CD4-positive, alpha-beta T cell treated with Interferon gamma for 1 hour (primary cell): ENCODE data around the gene RPGRIP1L.

Experiments used
- DNase-seq: peaks from one replicate; pipeline ENCODE4 v3.0.0-alpha.2; 2020

The RPGRIP1L gene

DNA sequence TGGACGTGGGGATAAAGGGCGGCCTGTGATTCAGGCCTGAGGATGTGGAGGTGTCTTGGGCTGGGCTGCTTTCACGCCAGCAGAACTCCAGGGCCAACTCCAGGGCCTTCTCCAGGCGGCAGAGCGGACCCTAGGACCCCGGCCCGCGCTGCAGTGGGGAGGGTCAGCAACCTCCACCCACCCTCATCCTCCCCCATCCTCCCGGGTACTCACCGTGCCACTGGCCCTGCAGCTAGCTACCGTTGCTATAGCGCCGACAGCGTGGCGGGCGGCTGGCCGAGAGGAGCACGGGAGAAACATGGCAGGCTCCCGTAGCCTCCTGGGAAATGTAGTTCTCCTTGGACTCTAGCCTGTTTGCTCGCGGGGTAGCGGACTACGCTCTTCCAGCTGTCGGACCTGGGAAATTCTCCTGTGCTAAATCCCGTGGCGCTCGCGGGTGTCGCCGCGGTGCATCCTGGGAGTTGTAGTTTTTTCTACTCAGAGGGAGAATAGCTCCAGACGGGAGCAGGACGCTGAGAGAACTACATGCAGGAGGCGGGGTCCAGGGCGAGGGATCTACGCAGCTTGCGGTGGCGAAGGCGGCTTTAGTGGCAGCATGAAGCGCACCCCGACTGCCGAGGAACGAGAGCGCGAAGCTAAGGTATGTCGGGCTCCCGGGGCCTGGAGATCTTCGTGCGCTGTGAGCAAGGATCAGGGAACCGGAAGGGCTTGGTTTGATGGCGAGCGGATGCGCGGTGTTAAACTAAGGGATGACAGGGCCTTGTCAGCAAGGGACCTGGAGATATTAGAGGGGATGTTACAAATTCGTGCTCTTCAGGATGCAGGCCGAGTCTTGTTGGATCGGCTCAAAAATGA lies at the start of gene RPGRIP1L, which contains the start of gene FTO:
Gene RPGRIP1L, minus strand, starts transcription at position 270 of the 855 bp plus-strand sequence. CDS start 3,136 bp downstream, outside the sequence.
Gene FTO, plus strand, starts transcription at position 567 of the 855 bp plus-strand sequence.
- peak; percentile 96 for DNase-seq

DNA sequence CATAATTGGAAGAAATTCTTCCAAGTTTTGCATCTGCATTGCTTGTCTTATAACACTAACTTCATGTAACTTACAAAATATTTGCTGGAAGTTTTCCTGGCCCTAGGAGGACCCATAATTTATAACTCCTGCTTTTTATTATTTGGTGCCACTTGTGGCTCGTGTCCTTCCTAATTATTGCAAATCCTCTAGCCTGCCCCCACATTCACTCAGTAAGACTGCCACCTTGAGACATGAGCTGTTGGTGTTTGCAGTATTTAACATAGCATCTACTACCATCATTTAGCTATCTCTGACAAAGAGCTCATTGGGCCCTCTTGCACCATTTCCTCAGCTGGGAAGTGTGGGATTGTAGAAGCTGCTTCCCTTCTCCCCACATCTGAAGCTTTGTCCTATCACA lies 49.8 kb upstream of the RPGRIP1L start:
- DNase-seq, result no peak

DNA sequence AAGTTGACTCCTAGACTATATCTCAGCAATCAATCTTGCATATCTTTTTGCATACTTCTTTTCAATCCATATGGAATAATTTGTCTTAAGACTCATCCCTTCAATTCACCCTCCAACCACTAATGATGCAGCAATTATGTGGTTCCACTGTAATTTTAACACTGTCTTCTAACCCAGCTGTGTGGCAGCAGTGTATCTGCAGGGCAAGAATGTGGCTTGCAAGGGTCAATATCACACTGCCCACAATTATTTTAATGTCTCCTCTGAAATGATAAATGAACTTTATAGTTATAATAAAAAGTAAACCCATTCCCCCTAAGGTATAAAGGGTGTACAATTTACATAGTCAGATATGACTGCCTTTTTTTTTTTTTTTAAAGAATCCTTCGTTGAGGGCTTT lies 48.9 kb upstream of the RPGRIP1L start:
- no peak for DNase-seq

GRCh38 chr16:53745753-53746266 lies 42.2 kb upstream of the RPGRIP1L start:
- no peak for DNase-seq

- DNase-seq, result no peak
These were observed 41.4 kb upstream of the RPGRIP1L start for GRCh38 chr16:53745086-53745485.

DNA sequence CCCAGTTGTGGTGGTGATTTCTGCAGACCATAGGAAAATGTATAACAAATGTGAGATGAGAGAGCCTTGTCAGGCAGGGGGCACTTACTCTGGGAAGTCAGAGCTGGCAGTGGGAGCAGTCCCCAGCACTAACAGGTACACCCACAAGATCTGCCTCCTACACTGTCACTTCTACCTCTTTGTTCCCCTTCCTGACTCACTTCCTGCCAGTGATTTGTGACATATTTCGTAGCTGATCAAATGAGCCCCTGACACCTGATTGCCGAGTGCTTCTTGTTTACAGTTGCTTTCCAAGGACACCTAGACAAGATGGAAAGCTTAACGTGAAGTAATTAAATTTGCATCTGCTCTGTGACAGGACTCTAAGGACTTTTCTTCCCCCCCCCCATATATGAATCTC lies 40.8 kb upstream of the RPGRIP1L start:
- DNase-seq, result peak; percentile 5

GRCh38 chr16:53743149-53743566 lies 39.5 kb upstream of the RPGRIP1L start:
- no peak for DNase-seq

DNA sequence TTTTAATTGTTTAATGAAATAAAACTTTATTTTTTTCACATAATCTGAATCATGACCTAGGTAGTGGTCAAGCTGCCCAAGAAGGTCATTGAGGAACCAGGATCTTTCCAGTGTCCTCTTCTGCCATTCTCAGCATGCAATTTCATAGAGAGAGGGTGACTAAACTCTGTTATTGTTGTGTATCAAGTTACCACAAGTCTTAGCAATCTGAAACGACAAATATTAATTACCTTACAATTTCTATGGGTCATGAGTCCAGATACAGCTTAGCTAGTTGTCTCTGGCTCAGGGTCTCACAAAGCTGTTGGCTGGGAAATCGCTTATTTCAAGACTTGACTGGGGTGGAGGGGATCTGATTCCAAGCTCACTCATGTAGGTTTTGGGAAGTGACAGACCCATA lies 37.9 kb upstream of the RPGRIP1L start:
- DNase-seq, result no peak

DNA sequence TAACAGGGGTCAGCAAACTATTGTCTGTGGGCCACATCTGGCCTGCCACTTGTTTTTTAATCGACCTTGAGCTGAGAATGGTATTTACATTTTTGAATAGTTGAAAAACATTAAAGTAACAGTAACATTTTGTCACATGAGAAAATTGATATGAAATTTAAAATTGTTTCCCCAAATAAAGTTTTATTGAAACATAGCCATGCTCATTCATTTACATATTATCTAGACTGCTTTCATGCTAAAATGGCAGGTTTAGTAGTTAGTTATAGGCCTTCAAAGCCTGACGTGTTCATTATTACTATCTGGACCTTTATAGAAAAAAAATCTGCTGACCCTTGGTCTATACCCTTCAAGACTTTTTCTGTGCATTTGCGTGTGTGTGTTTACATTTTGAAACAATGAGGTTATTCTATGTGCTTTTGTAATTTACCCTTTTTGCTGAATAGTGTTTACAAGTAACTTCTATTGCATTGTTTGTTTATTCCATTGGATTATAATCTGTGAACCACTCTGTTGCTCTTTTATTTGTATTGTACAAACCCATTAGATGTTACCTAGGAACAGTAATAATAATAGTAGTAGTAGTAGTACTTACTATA lies 37.4 kb upstream of the RPGRIP1L start:
- DNase-seq, result no peak

- DNase-seq, result no peak
These were observed 36.8 kb upstream of the RPGRIP1L start for GRCh38 chr16:53740476-53740875.

- no peak for DNase-seq
These were observed 33.9 kb upstream of the RPGRIP1L start for GRCh38 chr16:53737552-53737951.

GRCh38 chr16:53736297-53736696 lies 32.6 kb upstream of the RPGRIP1L start:
- DNase-seq, result no peak

- no peak for DNase-seq
These were observed 31.2 kb upstream of the RPGRIP1L start for GRCh38 chr16:53734908-53735307.

GRCh38 chr16:53732296-53732929 lies 28.8 kb upstream of the RPGRIP1L start:
- DNase-seq, result no peak

GRCh38 chr16:53730693-53731092 lies 27.0 kb upstream of the RPGRIP1L start:
- DNase-seq, result no peak

DNA sequence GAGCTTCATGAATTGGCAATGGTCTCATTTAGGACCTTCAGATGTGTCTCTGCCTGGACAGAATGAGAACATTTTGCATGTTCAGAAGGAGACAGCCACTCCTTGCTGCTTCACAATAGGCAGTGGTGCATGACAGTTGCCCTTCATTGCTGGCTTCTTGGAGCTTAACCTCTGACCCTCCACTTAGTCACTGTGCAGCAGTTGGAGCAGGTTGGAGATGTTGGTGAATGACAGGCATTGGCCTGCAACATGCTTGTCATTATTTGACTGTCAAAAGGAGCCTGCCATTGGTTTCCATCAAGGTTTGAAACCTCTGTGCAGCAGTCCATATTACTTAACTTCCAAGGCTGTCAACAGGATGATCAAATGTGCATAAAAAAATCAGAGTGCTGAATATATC lies 23.0 kb upstream of the RPGRIP1L start:
- DNase-seq, result no peak

DNA sequence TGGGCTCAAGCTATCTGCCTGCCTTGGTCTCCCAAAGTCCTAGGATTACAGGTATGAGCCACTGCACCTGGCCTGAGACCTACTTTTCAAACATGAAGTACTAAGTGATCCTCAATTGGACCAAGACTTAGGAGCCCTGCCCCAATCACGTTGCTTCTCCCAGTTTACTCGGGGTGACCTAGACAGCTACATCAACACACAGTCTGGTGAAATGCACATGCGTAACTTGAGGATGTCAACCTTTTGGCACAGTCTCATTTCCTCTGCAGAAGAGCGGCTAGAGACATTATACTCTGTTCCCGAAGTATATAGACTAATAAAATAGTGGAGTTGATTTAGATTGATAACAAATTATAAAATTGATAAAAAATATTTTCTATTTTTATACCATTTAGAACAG lies 17.4 kb upstream of the RPGRIP1L start:
- DNase-seq, result no peak

- no peak for DNase-seq
These were observed 13.9 kb upstream of the RPGRIP1L start for GRCh38 chr16:53717577-53717976.

DNA sequence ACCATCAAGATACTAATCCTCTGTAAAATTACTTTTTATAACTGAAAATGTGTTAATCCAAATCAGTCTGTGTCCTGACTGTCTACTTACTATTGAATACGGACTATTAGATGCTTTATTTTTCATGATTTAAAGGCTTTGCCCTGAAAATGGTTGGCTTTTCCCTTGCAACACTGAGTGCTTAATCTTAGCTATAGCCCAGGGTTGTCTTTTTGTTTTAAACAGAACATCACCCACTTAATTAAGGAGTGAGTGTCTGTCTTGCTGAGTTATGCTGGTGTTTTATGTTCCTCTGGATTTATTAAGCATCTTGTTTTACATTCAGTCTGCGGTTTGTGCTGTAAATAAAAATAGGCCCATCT lies 11.3 kb upstream of the RPGRIP1L start:
- DNase-seq, result no peak

DNA sequence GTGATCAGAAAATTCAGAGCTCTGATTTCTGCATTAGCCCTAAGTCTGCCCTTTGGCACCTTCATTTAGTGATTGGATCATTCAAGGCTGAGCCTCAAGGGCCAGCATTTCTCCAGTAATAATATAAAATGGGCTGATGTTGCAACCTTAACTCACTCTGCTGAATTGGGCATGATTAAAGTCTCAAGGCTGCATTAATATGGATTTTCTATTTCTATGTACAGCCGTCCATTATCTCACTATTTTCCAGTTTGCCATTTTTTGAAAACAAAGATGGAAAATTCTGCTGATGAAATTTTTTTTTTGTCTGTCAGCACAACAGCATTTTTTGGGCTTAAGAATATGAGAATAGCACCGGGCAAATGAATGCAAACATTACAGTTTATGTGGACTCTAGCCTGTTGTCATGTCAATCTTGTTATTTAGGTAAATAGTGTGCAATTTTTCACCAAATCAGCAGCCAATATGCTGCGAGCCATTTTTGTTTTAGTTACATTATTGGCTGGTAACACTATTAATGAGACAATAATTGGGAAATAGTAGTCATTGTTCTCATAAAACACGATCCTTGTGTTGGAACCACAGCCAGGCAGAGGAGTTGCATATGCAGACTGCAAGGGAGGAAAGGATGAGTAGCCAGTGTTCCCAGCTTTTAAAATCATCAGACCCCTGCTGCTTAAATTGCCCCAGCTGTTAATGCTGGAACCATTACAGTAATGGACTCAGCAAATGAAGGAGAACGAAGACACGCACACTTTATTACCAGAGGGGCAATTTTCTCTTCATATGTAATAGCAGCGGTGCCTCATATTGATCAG lies 10.8 kb upstream of the RPGRIP1L start:
- DNase-seq, result no peak

GRCh38 chr16:53713403-53714204 lies 9.9 kb upstream of the RPGRIP1L start:
- no peak for DNase-seq

GRCh38 chr16:53712065-53712464 lies 8.4 kb upstream of the RPGRIP1L start:
- DNase-seq, result no peak
